HepG2 (cell line): ENCODE measurements around the gene GRB7. TPM values are rescaled to one million over a fixed set of nuclear protein-coding genes. Genes with fewer than 3 reads are reported as not detected.
A peak's percentile ranks its signal among the peaks of the same experiment; 100 is the strongest.

Experiments used
- ATM ChIP-seq: fragments of 450-650 bp; IDR thresholded peaks from 2 replicates; pipeline ENCODE4 v1.7.1; 2017; ENCODE audit warnings: mild to moderate bottlenecking, borderline replicate concordance
- CEBPB ChIP-seq: IDR thresholded peaks from 2 replicates; pipeline ENCODE4 v1.6.1; 2011; ENCODE audit warnings: low read depth, low read length, improper control_type of control experiment, borderline replicate concordance
- CENPX ChIP-seq: sonication (generic); formaldehyde crosslinking; IDR thresholded peaks from 2 replicates; pipeline ENCODE4 v1.9.0; 2021; ENCODE audit warnings: mild to moderate bottlenecking, missing genetic modification reagents, moderate library complexity
- EZH2 ChIP-seq: conservative IDR thresholded peaks from 2 replicates; pipeline ENCODE4 v1.6.1; 2012; ENCODE audit warnings: mild to moderate bottlenecking, low read depth, low read length, moderate library complexity
- HOXA3 ChIP-seq: sonication (generic); formaldehyde crosslinking; IDR thresholded peaks from 2 replicates; pipeline ENCODE4 v1.5.0; 2020; ENCODE audit warnings: missing genetic modification reagents
- KLF12 ChIP-seq: sonication (generic); formaldehyde crosslinking; IDR thresholded peaks from 2 replicates; pipeline ENCODE4 v1.4.0; 2020; ENCODE audit warnings: missing genetic modification reagents, borderline replicate concordance
- MLX ChIP-seq: IDR thresholded peaks from 2 replicates; pipeline ENCODE4 v1.6.1; 2016
- MXI1 ChIP-seq: IDR thresholded peaks from 3 replicates; pipeline ENCODE4 v1.6.1; 2012; ENCODE audit warnings: low read depth, low read length, inconsistent platforms, borderline replicate concordance
- NFE2 ChIP-seq: sonication (generic); formaldehyde crosslinking; IDR thresholded peaks from 2 replicates; pipeline ENCODE4 v1.4.0; 2020; ENCODE audit warnings: missing genetic modification reagents
- NRL ChIP-seq: sonication (generic); formaldehyde crosslinking; IDR thresholded peaks from 2 replicates; pipeline ENCODE4 v1.5.0; 2020; ENCODE audit warnings: missing genetic modification reagents, mild to moderate bottlenecking, moderate library complexity, borderline replicate concordance
- PHF20 ChIP-seq: sonication (generic); formaldehyde crosslinking; IDR thresholded peaks from 2 replicates; pipeline ENCODE4 v1.5.0; 2020; ENCODE audit warnings: mild to moderate bottlenecking, missing genetic modification reagents
- RBM22 ChIP-seq: fragments of 200-400 bp; formaldehyde crosslinking; optimal IDR thresholded peaks from 2 replicates; pipeline ENCODE3; 2017; ENCODE audit warnings: mild to moderate bottlenecking, low read length, moderate library complexity
- SATB2 ChIP-seq: sonication (generic); formaldehyde crosslinking; IDR thresholded peaks from 2 replicates; pipeline ENCODE4 v1.5.0; 2020; ENCODE audit warnings: missing genetic modification reagents
- SRSF4 ChIP-seq: fragments of 200-400 bp; formaldehyde crosslinking; IDR thresholded peaks from one replicate; pipeline ENCODE4 v1.6.1; 2018; ENCODE audit warnings: mild to moderate bottlenecking, low read depth, low read length, moderate library complexity; ENCODE audit not compliant: poor library complexity, severe bottlenecking
- ZBTB10 ChIP-seq: sonication (generic); formaldehyde crosslinking; IDR thresholded peaks from 2 replicates; pipeline ENCODE4 v1.4.0; 2020; ENCODE audit warnings: missing genetic modification reagents, borderline replicate concordance
- ZNF12 ChIP-seq: sonication (generic); formaldehyde crosslinking; IDR thresholded peaks from 2 replicates; pipeline ENCODE4 v1.5.0; 2020; ENCODE audit warnings: missing genetic modification reagents
- ZNF225 ChIP-seq: sonication (generic); formaldehyde crosslinking; IDR thresholded peaks from 2 replicates; pipeline ENCODE4 v1.4.0; 2020; ENCODE audit warnings: mild to moderate bottlenecking, missing genetic modification reagents
- ZNF512B ChIP-seq: sonication (generic); formaldehyde crosslinking; IDR thresholded peaks from 2 replicates; pipeline ENCODE4 v1.5.1; 2020; ENCODE audit warnings: missing genetic modification reagents, mild to moderate bottlenecking, borderline replicate concordance
- ZNF552 ChIP-seq: sonication (generic); formaldehyde crosslinking; IDR thresholded peaks from 2 replicates; pipeline ENCODE4 v1.9.0; 2022; ENCODE audit warnings: missing genetic modification reagents, mild to moderate bottlenecking, borderline replicate concordance
- ZNF563 ChIP-seq: sonication (generic); formaldehyde crosslinking; IDR thresholded peaks from 2 replicates; pipeline ENCODE4 v1.8.0; 2022; ENCODE audit warnings: mild to moderate bottlenecking, moderate library complexity, missing genetic modification reagents
- polyA plus RNA-seq, 8 experiments: library from polyadenylated mRNA; depleted of rRNA in 3 of 8; stranded (reverse) in 7 of 8; unstranded in 1 of 8; fragments of >200 nt; fragmentation: Illumina TruSeq in 4 of 8; extraction: Trizol in 4 of 8; gene quantifications; 2 replicates each; pipeline versions ENCODE4 v1.2.1 to v1.2.3, GENCODE V29; 2011 to 2016; ENCODE audit warnings: low read depth in 4 of 8, missing spikeins in 1 of 8, mixed read lengths in 1 of 8; ENCODE audit not compliant: insufficient read depth in 1 of 8
- total RNA-seq, 5 experiments: library from RNA; depleted of rRNA; stranded (reverse); fragments of >200 nt; fragmentation: Illumina TruSeq; extraction: Trizol; gene quantifications; 2 replicates each; pipeline ENCODE4 v1.2.3, GENCODE V29; 2016; ENCODE audit warnings: low read depth in 1 of 5
- TF ChIP-seq, protein P1 (sequence below): sonication (generic); IDR thresholded peaks from 2 replicates; pipeline ENCODE4 v1.6.1; 2016; ENCODE audit warnings: low read depth, borderline replicate concordance

Gene GRB7
- total and polyA plus RNA-seq, 2 of the 13 experiments (the other 11 are each of a cell fraction or from before 2014, with no cell fraction given) = 60.2 to 77.7 TPM

- TF ChIP-seq ZBTB10 (CRISPR knock-in tag) (peak; percentile 75), NFE2 (CRISPR knock-in tag) (no peak), ZNF512B (CRISPR knock-in tag) (no peak), ZNF552 (CRISPR knock-in tag) (no peak), NRL (CRISPR knock-in tag) (peak; percentile 86), RBM22 (peak; percentile 26), HOXA3 (CRISPR knock-in tag) (peak; percentile 92), ZNF12 (CRISPR knock-in tag) (peak; percentile 58; the same call in 1 of the 2 replicates), MLX (CRISPR knock-in tag) (peak; percentile 90), CENPX (no peak), ATM (no peak), MXI1 (peak; percentile 85; the same call in 2 of the 3 replicates), SATB2 (CRISPR knock-in tag) (no peak), SRSF4 (no peak), ZNF563 (CRISPR knock-in tag) (peak; percentile 74), EZH2 (no peak), KLF12 (CRISPR knock-in tag) (peak; percentile 79; the same call in 1 of the 2 replicates), ZNF225 (0 out of 2 replicates have a peak, but pooled peaks have one; percentile 11), CEBPB (no peak), PHF20 (CRISPR knock-in tag) (peak; percentile 86)
- TF ChIP-seq, protein P1, sequence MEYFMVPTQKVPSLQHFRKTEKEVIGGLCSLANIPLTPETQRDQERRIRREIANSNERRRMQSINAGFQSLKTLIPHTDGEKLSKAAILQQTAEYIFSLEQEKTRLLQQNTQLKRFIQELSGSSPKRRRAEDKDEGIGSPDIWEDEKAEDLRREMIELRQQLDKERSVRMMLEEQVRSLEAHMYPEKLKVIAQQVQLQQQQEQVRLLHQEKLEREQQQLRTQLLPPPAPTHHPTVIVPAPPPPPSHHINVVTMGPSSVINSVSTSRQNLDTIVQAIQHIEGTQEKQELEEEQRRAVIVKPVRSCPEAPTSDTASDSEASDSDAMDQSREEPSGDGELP = peak; percentile 45; the same call in 1 of the 2 replicates
Measured at GRCh38 chr17:39730095-39730921, 7.4 kb upstream of the GRB7 start, which contains the start of gene MIEN1 (continued).
